HG03095 (cell line): ENCODE data around the gene TRPM6.

Experiments
- ATAC-seq: cut with Tn5 transposase; IDR thresholded peaks from one replicate; pipeline ENCODE4 v1.9.1; 2021; ENCODE audit warnings: moderate library complexity; ENCODE audit not compliant: unreplicated experiment

The TRPM6 gene

DNA sequence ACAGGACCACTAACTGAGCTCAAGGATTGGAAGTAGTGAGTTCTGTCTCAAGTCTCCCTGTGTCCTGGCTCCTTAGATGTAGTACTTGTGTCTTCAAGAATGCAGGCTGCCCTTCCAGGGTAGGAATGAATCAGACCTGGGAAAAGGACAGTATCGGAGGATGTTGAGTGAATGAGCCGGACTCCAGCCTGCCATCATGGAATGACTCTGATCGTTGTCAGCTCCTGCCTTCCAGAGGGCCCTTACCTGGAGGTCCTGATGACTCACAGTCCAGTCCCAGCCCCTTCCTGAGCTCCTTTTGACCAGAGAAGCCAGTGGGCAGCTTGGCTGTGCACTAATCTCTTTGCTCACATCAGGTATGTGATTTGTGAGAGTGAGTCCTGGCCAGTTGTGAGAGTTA is 161.1 kb downstream of the TRPM6 start:
- no peak for ATAC-seq

DNA sequence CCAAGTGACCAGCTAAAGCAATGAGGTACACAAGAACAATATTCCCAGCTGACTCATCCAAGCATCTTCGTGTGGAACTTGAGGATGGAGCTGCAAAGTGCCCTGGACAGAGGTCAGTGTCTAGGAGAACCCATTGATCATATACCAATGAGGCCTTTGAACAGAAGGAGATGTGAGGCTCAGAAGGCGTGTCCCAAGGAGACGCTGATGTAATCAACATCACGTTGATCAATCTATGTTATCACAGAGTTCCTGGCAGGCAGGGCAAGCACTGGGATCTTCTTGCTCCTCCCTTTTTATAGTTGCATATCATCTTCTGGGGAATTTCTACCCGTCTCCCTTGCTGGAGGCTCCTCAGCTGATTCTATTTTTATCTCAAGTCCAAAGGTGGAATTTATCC is 163.4 kb downstream of the TRPM6 start:
- no peak for ATAC-seq

DNA sequence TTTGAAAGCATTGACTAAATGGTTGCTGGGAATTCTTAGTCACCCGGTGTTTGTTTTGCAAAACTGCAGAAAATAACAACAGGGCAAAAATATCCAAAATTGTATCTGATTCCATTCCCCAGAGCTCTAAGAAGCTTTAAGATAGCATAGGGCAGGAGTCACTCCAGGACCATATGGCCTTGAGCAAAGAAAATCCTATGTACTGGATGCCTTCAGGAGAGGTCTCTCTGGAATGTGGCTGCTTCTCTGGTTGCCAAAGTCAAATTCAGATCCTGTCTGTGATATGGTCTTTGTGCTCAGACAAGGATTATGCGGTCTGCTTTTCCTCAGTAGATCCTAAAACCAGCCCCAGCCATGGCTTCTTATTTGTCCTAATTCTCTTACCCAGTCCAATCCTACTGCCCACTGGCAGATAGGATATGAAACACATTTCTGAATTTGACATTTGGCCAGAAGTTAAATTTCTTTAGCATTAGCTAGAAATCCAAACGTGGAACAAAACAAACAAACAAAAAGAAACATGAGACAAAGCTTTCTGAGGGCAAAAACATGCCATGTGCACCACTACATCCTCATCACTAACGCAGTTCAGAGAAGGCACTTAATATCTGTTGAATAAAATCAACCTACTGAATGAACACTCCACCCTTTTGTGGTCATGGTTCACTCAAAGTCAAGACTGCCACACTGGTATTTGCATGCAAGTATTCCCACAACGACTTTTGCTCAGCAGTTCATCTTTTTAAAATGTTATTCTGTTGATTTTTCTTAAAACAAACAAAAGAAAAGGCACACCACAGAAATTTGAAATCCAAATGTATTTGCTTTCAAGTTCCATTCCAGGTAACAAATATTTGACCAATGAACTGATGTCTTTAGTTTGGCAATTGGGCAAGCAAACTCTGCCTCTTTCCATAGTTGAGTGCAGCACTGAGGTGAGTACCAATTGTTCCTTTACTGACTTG is 165.7 kb downstream of the TRPM6 start:
- no peak for ATAC-seq

- no peak for ATAC-seq
Observed at GRCh38 chr9:74719306-74719705, 168.4 kb downstream of the TRPM6 start.

DNA sequence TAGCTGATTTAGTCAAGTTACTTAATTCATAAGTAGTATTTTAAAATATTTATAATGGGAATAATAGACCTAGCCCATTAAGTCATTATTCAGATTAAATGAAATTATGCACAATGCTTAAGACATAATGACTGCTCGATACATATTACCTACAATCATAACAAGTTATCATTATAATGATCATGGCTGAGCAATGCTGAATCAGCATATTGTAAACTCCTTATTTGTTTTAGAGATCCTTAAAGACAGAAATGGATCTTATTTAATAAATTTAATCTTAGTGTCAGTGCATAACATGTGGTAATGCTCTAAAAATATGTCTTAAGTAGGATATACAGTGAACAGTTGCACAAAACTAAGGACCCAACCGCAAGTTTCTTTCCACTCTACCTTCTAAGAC is 169.0 kb downstream of the TRPM6 start:
- no peak for ATAC-seq

GRCh38 chr9:74711341-74711740 is 176.4 kb downstream of the TRPM6 start:
- no peak for ATAC-seq

DNA sequence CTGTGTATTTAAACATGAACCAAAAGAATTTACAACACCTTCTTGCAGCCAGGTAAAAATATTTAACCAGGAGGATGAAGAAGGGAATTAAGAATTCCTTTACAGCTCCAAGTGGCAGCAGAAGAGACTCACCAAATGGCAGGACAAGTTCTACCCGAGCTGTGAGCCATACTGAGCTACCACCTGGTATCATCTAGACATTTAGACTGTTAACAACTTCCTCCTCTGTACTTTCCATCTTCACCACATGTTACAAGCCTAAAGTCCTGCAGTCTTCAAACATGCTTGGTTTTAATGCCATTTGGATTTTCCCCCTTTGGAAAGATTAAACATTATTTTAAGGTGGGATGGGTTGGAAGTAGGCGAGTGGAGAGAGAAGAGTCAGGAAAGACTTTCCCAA is 190.2 kb downstream of the TRPM6 start:
- ATAC-seq: no peak

GRCh38 chr9:74696520-74696919 is 191.2 kb downstream of the TRPM6 start:
- ATAC-seq: no peak

DNA sequence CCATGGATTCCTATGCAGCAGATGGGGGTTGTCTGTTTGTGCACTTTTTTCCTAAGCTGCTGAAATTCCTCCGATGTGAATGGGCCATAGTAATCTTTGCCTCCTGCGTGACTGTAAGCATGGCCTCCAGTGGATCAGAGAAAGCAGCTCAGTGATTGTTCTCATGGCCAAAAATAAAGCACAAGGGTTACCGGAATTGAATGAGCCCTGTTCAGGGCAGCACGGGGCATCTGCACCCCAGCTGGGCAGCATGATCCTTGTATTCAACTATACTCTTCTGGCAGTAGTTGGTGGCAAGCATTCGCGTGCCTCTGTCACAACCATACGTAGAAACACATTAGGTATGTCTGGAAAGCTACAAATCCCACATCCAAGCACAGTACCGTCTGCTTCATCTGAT is 196.7 kb downstream of the TRPM6 start:
- ATAC-seq: no peak

DNA sequence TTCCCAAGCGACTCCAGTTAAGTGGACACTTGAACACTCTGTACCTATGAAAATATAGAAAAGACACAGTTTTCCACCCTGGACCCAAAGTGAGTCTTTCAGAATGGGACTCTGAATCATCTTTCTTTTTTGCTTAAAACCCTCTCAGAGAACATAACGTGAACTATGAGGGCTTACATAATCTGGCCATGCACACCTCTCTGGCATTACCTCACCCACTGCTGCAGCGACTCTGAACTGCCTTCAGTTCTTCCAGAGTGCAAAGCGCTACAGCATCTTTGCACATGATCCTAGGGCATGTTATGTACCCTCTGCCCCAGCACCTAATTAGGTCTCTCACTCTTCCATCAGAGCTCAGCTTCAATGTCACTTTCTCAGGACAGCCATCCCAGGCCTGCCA is 204.4 kb downstream of the TRPM6 start:
- ATAC-seq: no peak

DNA sequence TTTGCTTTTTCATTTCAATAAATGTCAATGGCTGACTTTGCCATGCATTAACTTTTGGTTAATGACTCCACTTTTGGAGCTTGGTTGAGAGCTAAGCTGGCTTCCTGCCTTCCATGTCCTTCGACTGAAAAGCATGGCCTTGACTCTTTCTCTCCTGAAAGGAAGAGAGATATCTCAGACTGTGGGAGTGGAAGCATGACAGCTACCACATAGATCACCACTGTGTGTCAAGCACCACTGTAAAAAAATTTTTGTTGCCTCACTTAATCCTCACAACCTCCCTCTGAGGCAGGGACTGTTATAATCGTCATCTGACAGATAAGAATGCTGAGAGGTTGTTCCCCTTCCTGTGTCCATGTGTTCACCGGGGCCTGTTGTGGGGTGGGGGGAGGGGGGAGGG is 205.8 kb downstream of the TRPM6 start:
- no peak for ATAC-seq

DNA sequence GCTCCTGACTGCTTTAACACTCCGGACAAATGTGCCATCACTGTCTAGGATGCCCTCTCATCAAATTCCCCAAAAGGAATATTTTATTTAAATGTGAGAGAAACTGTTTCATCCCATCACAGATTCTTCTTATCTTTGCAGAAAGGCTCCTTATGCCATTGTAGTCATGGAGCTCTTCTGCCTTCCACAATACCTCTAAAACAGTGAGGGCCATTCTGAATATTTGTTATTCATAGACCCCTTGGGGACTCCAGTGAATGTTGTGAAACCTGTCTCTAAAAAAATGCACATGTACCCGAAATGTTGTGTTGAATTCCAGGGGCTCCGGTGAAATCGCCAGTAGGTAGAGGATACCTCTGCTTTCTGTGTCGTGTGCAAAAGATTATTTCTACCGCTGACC is 213.6 kb downstream of the TRPM6 start:
- ATAC-seq: no peak
